Measurements from ENCODE around the gene TNPO2. TPM values are rescaled to one million over a fixed set of nuclear protein-coding genes. Genes with fewer than 3 reads are reported as not detected.
"Not testable (repeated sequence)": the region's sequence is repeated elsewhere in the genome, so short reads cannot be mapped to it uniquely, and the experiment has no call there.

Gene TNPO2
- polyA plus RNA-seq, 1 experiment, result 47.3 TPM

DNA sequence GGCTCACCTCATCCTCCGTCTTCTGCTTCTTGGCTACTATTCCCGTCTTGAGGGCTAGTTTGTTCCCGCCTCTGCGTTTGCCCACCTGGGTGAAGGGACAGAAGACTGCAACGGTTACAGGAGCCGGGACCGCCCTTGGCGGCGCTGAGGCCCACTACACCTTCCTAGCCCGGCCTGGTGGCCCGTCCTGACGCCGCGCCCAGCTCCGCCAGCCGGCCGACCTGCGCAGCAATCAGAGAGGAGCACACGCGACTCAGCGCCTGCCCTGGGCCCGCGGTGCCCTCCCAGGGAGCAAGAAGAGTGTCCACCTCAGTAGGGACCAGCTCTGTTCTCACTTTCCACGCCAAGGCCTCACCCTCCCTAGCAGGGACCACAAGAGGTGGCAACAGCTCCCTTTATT, 7.6 kb upstream of the TNPO2 start:
- ChIA-PET CTCF (interaction anchor here (1.1 to 1.7 kb wide), 2 partner anchors 18 to 26 kb away, joined by 4 to 6 read pairs; no protein-coding TSS in a partner anchor), POLR2A (no interaction called here)
- TF ChIP-seq, protein P1, sequence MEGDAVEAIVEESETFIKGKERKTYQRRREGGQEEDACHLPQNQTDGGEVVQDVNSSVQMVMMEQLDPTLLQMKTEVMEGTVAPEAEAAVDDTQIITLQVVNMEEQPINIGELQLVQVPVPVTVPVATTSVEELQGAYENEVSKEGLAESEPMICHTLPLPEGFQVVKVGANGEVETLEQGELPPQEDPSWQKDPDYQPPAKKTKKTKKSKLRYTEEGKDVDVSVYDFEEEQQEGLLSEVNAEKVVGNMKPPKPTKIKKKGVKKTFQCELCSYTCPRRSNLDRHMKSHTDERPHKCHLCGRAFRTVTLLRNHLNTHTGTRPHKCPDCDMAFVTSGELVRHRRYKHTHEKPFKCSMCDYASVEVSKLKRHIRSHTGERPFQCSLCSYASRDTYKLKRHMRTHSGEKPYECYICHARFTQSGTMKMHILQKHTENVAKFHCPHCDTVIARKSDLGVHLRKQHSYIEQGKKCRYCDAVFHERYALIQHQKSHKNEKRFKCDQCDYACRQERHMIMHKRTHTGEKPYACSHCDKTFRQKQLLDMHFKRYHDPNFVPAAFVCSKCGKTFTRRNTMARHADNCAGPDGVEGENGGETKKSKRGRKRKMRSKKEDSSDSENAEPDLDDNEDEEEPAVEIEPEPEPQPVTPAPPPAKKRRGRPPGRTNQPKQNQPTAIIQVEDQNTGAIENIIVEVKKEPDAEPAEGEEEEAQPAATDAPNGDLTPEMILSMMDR (IDR thresholded peaks at IDR 0.05; ENCODE audit: low read depth, low read length), result no peak
- no peak for DNase-seq (ENCODE audit: low read depth, low spot score)
- Histone ChIP-seq H3K4me3 (ENCODE audit: low read depth, low read length) (no peak overlapping the region), H3K27me3 (ENCODE audit: control insufficient read depth, insufficient read depth, low read length) (no peaks in the 10 kb centered on the region), H3K9me3 (ENCODE audit: control insufficient read depth, insufficient read depth, low read length) (peaks cover 3% of the 10 kb centered on the region; the same call in 1 of the 2 replicates), H3K27ac (ENCODE audit: low read depth, low read length) (no peak overlapping the region)

DNA sequence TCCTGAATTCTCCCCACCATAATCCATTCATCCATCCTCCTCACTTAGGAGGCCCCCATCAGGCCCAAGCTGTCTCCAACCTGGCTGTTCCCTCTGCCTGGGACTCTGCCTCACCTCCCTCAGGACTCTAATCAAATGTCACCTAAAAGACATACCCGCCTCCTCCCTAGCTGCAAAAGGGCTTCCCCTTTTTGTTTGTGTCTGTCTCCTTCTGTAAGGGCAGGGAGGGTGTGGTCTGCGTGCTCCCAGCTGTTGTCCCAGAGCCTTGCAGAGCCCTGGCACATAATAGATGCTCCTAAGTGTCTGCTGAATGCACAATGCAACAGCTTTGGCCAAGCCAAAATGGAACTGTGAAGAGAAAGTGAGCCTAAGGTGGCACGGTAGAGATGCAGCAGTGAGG, 6.3 kb upstream of the TNPO2 start:
- DNase-seq (ENCODE audit: low read depth, low spot score), result no peak
- Histone ChIP-seq H3K27ac (ENCODE audit: low read depth, low read length) (no peak overlapping the region), H3K4me3 (ENCODE audit: low read depth, low read length) (no peak overlapping the region), H3K27me3 (ENCODE audit: control insufficient read depth, insufficient read depth, low read length) (no peaks in the 10 kb centered on the region), H3K9me3 (ENCODE audit: control insufficient read depth, insufficient read depth, low read length) (peaks cover 3% of the 10 kb centered on the region; the same call in 1 of the 2 replicates)
- TF ChIP-seq, protein P1 (IDR thresholded peaks at IDR 0.05; ENCODE audit: low read depth, low read length), result no peak
- POLR2A ChIA-PET, result interaction anchor here (0.6 to 0.7 kb wide), 3 partner anchors 29 to 215 kb away, joined by 5 to 6 read pairs (median 6); partner anchors contain the start of gene RAD23A
- CTCF ChIA-PET, result no interaction called here

GRCh38 chr19:12727745-12728433, 4.2 kb upstream of the TNPO2 start:
- Histone ChIP-seq H3K27ac (ENCODE audit: low read depth, low read length) (no peak overlapping the region), H3K9me3 (ENCODE audit: control insufficient read depth, insufficient read depth, low read length) (no peaks in the 10 kb centered on the region), H3K4me3 (ENCODE audit: low read depth, low read length) (no peak overlapping the region), H3K27me3 (ENCODE audit: control insufficient read depth, insufficient read depth, low read length) (no peaks in the 10 kb centered on the region)
- TF ChIP-seq, protein P1 (IDR thresholded peaks at IDR 0.05; ENCODE audit: low read depth, low read length), result no peak
- DNase-seq (ENCODE audit: low read depth, low spot score), result no peak
- CTCF ChIA-PET, result interaction anchor here (0.7 to 1.5 kb wide), 2 partner anchors 39 to 51 kb away, joined by 3 to 4 read pairs; no protein-coding TSS in a partner anchor
- POLR2A ChIA-PET, result no interaction called here

GRCh38 chr19:12726988-12727316, 3.2 kb upstream of the TNPO2 start:
- Histone ChIP-seq H3K9me3 (ENCODE audit: control insufficient read depth, insufficient read depth, low read length) (no peaks in the 10 kb centered on the region; the same call in 1 of the 2 replicates), H3K4me3 (ENCODE audit: low read depth, low read length) (no peak overlapping the region), H3K27me3 (ENCODE audit: control insufficient read depth, insufficient read depth, low read length) (no peaks in the 10 kb centered on the region), H3K27ac (ENCODE audit: low read depth, low read length) (no peak overlapping the region)
- no peak for DNase-seq (ENCODE audit: low read depth, low spot score)
- ChIA-PET POLR2A (interaction anchor here (0.7 kb wide), 1 partner anchor 42 kb away, joined by 4 read pairs; no protein-coding TSS in a partner anchor), CTCF (interaction anchor here (0.7 to 1.5 kb wide), 3 partner anchors 34 to 50 kb away, joined by 3 to 5 read pairs (median 4); no protein-coding TSS in a partner anchor)
- TF ChIP-seq, protein P1 (IDR thresholded peaks at IDR 0.05; ENCODE audit: low read depth, low read length), result no peak

GRCh38 chr19:12725612-12726011, 1.9 kb upstream of the TNPO2 start:
- ChIA-PET CTCF (interaction anchor here (0.7 to 1.0 kb wide), 5 partner anchors 8 to 54 kb away, joined by 3 to 5 read pairs (median 4); no protein-coding TSS in a partner anchor), POLR2A (interaction anchor here (0.6 to 0.7 kb wide), 4 partner anchors 9 to 114 kb away, joined by 3 to 6 read pairs (median 3); partner anchors contain the start of gene DHPS)
- H3K27ac ChIP-seq (ENCODE audit: low read depth, low read length); DNase-seq (ENCODE audit: low read depth, low spot score); H3K4me3 ChIP-seq (ENCODE audit: low read depth, low read length); H3K27me3 ChIP-seq (ENCODE audit: control insufficient read depth, insufficient read depth, low read length); H3K9me3 ChIP-seq (ENCODE audit: control insufficient read depth, insufficient read depth, low read length): not testable (repeated sequence)

All from AG04450 (cell line).